Measurements from ENCODE around the gene LRP8.

LRP8 gene

GRCh38 chr1:53369034-53369750 lies 41.3 kb upstream of the LRP8 start:
- no peaks in the 10 kb centered on the region for H3K9me3 ChIP-seq (ENCODE audit: control insufficient read depth, low read length)
- no peaks in the 10 kb centered on the region for H3K36me3 ChIP-seq (ENCODE audit: control insufficient read depth, insufficient read depth, low read length, severe bottlenecking)
- DNase-seq (ENCODE audit: low read depth) = no peak
- H3K9ac ChIP-seq (ENCODE audit: low read length) = no peak overlapping the region
- H3K4me1 ChIP-seq (ENCODE audit: control insufficient read depth, insufficient read depth, low read length) = no peaks in the 10 kb centered on the region
- peaks cover 35% of the 10 kb centered on the region for H3K27me3 ChIP-seq (replicated peaks; ENCODE audit: control insufficient read depth, insufficient read depth, low read length)
- no peak overlapping the region for H3K4me3 ChIP-seq (ENCODE audit: low read length)

DNA sequence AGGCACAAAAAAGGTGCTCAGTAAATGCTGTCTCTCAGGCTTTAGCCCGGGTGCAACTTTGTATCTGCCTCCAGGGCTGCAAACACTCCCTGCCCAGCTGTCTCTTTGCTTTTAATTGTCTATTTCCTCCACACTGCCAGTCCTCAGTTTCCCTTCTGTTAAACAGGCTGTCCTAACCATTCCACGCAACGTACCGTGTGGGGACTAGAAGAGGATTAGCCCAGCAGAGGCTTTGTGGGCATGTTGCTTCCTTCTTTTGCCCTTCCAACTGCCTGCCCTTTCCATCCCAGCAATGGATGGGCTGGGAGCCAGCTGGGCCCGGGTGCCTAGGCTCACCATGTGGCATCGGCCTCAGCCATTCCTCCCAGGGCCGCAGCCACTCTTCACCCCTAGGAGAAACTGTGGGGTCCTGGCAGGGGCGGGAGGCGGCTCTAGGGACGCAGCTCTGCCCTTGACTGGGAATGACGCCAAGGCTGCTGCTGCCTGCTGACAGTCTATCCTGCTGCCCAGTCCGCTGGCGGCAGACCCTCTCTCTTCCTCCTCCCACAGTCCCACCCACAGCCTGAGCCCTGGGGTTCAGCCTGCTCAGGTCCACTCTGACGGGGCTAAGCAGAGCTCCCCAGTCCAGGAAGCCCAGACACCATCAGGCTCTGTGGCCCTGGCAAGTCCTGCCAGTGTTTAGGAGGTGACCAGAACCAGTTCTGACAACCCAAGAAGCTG lies 40.6 kb upstream of the LRP8 start:
- Histone ChIP-seq H3K9ac (ENCODE audit: low read length) (no peak overlapping the region), H3K36me3 (ENCODE audit: control insufficient read depth, insufficient read depth, low read length, severe bottlenecking) (no peaks in the 10 kb centered on the region), H3K4me1 (ENCODE audit: control insufficient read depth, insufficient read depth, low read length) (no peaks in the 10 kb centered on the region), H3K9me3 (ENCODE audit: control insufficient read depth, low read length) (no peaks in the 10 kb centered on the region), H3K4me3 (ENCODE audit: low read length) (no peak overlapping the region), H3K27me3 (replicated peaks; ENCODE audit: control insufficient read depth, insufficient read depth, low read length) (peaks cover 41% of the 10 kb centered on the region)
- no peak for DNase-seq (ENCODE audit: low read depth)

- DNase-seq (ENCODE audit: low read depth) = no peak
- no peaks in the 10 kb centered on the region for H3K4me1 ChIP-seq (ENCODE audit: control insufficient read depth, insufficient read depth, low read length)
- no peaks in the 10 kb centered on the region for H3K9me3 ChIP-seq (ENCODE audit: control insufficient read depth, low read length)
- no peak overlapping the region for H3K9ac ChIP-seq (ENCODE audit: low read length)
- H3K4me3 ChIP-seq (ENCODE audit: low read length) = no peak overlapping the region
- H3K36me3 ChIP-seq (ENCODE audit: control insufficient read depth, insufficient read depth, low read length, severe bottlenecking) = no peaks in the 10 kb centered on the region
- peaks cover 47% of the 10 kb centered on the region for H3K27me3 ChIP-seq (replicated peaks; ENCODE audit: control insufficient read depth, insufficient read depth, low read length)
Observed at GRCh38 chr1:53367503-53368313, 39.8 kb upstream of the LRP8 start.

- H3K27me3 ChIP-seq (replicated peaks; ENCODE audit: control insufficient read depth, insufficient read depth, low read length) = peaks cover 52% of the 10 kb centered on the region
- no peaks in the 10 kb centered on the region for H3K4me1 ChIP-seq (ENCODE audit: control insufficient read depth, insufficient read depth, low read length)
- no peak for DNase-seq (ENCODE audit: low read depth)
- no peaks in the 10 kb centered on the region for H3K36me3 ChIP-seq (ENCODE audit: control insufficient read depth, insufficient read depth, low read length, severe bottlenecking)
- H3K9me3 ChIP-seq (ENCODE audit: control insufficient read depth, low read length) = no peaks in the 10 kb centered on the region
- H3K9ac ChIP-seq (ENCODE audit: low read length) = no peak overlapping the region
- H3K4me3 ChIP-seq (ENCODE audit: low read length) = no peak overlapping the region
Observed at GRCh38 chr1:53366901-53367502, 39.1 kb upstream of the LRP8 start.

DNA sequence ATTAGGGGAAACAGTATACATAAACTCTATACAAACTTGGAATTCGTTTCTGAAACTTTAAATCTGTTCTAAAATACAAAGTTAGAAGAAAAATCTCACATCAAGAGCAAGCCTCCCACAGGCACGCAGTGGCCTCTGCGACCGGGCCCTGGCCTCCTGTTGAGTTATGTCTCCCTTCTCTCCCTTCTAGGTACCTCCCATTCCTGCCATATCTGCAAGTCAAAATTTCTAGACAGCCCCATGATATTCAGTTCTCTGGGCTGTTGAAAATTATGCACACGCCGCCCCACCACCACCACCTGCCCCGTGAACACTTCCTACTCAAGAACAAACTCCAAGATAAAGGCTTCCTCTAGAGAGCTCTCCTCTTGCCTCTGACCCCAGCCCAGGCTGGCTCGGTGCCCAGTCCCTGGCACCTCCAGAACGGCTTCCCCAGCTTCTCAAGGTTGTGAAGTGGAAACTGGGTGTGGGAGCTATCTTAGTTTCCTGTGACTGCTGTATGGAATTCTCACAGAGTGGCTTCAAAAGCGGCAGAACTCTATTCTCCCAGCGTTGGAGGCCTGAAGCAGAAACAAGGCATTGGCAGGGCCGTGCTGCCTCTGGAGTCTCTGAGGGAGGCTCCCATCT lies 37.7 kb upstream of the LRP8 start:
- no peaks in the 10 kb centered on the region for H3K36me3 ChIP-seq (ENCODE audit: control insufficient read depth, insufficient read depth, low read length, severe bottlenecking)
- H3K27me3 ChIP-seq (replicated peaks; ENCODE audit: control insufficient read depth, insufficient read depth, low read length) = peaks cover 49% of the 10 kb centered on the region
- no peak for DNase-seq (ENCODE audit: low read depth)
- H3K4me3 ChIP-seq (ENCODE audit: low read length) = no peak overlapping the region
- H3K4me1 ChIP-seq (ENCODE audit: control insufficient read depth, insufficient read depth, low read length) = no peaks in the 10 kb centered on the region
- no peak overlapping the region for H3K9ac ChIP-seq (ENCODE audit: low read length)
- no peaks in the 10 kb centered on the region for H3K9me3 ChIP-seq (ENCODE audit: control insufficient read depth, low read length)

- peaks cover 35% of the 10 kb centered on the region for H3K27me3 ChIP-seq (replicated peaks; ENCODE audit: control insufficient read depth, insufficient read depth, low read length)
- no peak for DNase-seq (ENCODE audit: low read depth)
- H3K36me3 ChIP-seq (ENCODE audit: control insufficient read depth, insufficient read depth, low read length, severe bottlenecking) = no peaks in the 10 kb centered on the region
- H3K4me1 ChIP-seq (ENCODE audit: control insufficient read depth, insufficient read depth, low read length) = no peaks in the 10 kb centered on the region
- peaks cover 15% of the 10 kb centered on the region for H3K9me3 ChIP-seq (ENCODE audit: control insufficient read depth, low read length)
- H3K9ac ChIP-seq (ENCODE audit: low read length) = no peak overlapping the region
- no peak overlapping the region for H3K4me3 ChIP-seq (ENCODE audit: low read length)
Observed at GRCh38 chr1:53362851-53363642, 35.2 kb upstream of the LRP8 start.

- no peak for DNase-seq (ENCODE audit: low read depth)
Observed at GRCh38 chr1:53362270-53362669, 34.4 kb upstream of the LRP8 start.

GRCh38 chr1:53361541-53361961 lies 33.7 kb upstream of the LRP8 start:
- H3K4me1 ChIP-seq (ENCODE audit: control insufficient read depth, insufficient read depth, low read length) = no peaks in the 10 kb centered on the region
- no peak overlapping the region for H3K4me3 ChIP-seq (ENCODE audit: low read length)
- H3K36me3 ChIP-seq (ENCODE audit: control insufficient read depth, insufficient read depth, low read length, severe bottlenecking) = no peaks in the 10 kb centered on the region
- DNase-seq (ENCODE audit: low read depth) = no peak
- H3K9me3 ChIP-seq (ENCODE audit: control insufficient read depth, low read length) = peaks cover 30% of the 10 kb centered on the region
- peaks cover 33% of the 10 kb centered on the region for H3K27me3 ChIP-seq (replicated peaks; ENCODE audit: control insufficient read depth, insufficient read depth, low read length)
- H3K9ac ChIP-seq (ENCODE audit: low read length) = no peak overlapping the region

More at GRCh38 chr1:53362270-53362669, 34.4 kb upstream of the LRP8 start:
- Histone ChIP-seq H3K9me3 (ENCODE audit: control insufficient read depth, low read length) (peaks cover 23% of the 10 kb centered on the region), H3K4me1 (ENCODE audit: control insufficient read depth, insufficient read depth, low read length) (no peaks in the 10 kb centered on the region), H3K36me3 (ENCODE audit: control insufficient read depth, insufficient read depth, low read length, severe bottlenecking) (no peaks in the 10 kb centered on the region), H3K27me3 (replicated peaks; ENCODE audit: control insufficient read depth, insufficient read depth, low read length) (peaks cover 35% of the 10 kb centered on the region), H3K4me3 (ENCODE audit: low read length) (no peak overlapping the region), H3K9ac (ENCODE audit: low read length) (no peak overlapping the region)

DNA sequence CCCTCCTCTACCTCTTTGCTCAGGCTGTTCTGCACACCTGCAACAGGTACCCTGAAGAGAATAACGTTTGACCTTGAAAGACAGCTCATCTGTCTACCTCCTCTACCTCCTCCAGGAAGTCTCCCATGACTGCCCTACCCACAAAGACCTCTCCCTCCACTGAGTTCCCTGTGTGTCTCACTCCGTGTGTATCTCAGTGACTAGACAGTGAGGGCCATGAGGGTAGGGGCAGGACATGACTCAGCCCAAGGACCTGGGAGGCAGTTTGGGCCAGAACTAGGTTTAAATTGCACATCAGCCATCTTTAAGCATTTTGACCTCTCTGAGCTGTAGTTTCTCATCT lies 32.0 kb upstream of the LRP8 start:
- H3K4me1 ChIP-seq (ENCODE audit: control insufficient read depth, insufficient read depth, low read length) = no peaks in the 10 kb centered on the region
- peaks cover 44% of the 10 kb centered on the region for H3K9me3 ChIP-seq (ENCODE audit: control insufficient read depth, low read length)
- H3K27me3 ChIP-seq (replicated peaks; ENCODE audit: control insufficient read depth, insufficient read depth, low read length) = peaks cover 25% of the 10 kb centered on the region
- H3K4me3 ChIP-seq (ENCODE audit: low read length) = no peak overlapping the region
- no peak for DNase-seq (ENCODE audit: low read depth)
- H3K9ac ChIP-seq (ENCODE audit: low read length) = no peak overlapping the region
- no peaks in the 10 kb centered on the region for H3K36me3 ChIP-seq (ENCODE audit: control insufficient read depth, insufficient read depth, low read length, severe bottlenecking)

- Histone ChIP-seq H3K9me3 (ENCODE audit: control insufficient read depth, low read length) (peaks cover 44% of the 10 kb centered on the region), H3K4me3 (ENCODE audit: low read length) (no peak overlapping the region), H3K27me3 (replicated peaks; ENCODE audit: control insufficient read depth, insufficient read depth, low read length) (peaks cover 23% of the 10 kb centered on the region), H3K36me3 (ENCODE audit: control insufficient read depth, insufficient read depth, low read length, severe bottlenecking) (no peaks in the 10 kb centered on the region), H3K4me1 (ENCODE audit: control insufficient read depth, insufficient read depth, low read length) (no peaks in the 10 kb centered on the region), H3K9ac (ENCODE audit: low read length) (no peak overlapping the region)
- DNase-seq (ENCODE audit: low read depth) = no peak
Observed at GRCh38 chr1:53359225-53359933, 31.5 kb upstream of the LRP8 start.

Data from adipocyte (in vitro differentiated cells).